GM23338 (cell line): ENCODE measurements around the gene ADGRG4.

Experiments
- CTCF ChIP-seq, 2 experiments: fragments of 200-600 bp in 1 of 2; sonication (generic) in 1 of 2; conservative IDR thresholded peaks; 2 replicates each; pipeline versions ENCODE4 v1.5.1 to v1.6.1; 2016 to 2017; ENCODE audit warnings: antibody characterized with exemption in 2 of 2, low read depth in 2 of 2, mild to moderate bottlenecking in 2 of 2, moderate library complexity in 1 of 2
- EZH2 ChIP-seq: fragments of 200-600 bp; sonication (generic); IDR thresholded peaks from one replicate; pipeline ENCODE4 v1.8.0; 2017; ENCODE audit warnings: antibody characterized with exemption, mild to moderate bottlenecking, low read depth; ENCODE audit not compliant: unreplicated experiment
- EZH2phosphoT487 ChIP-seq: fragments of 200-600 bp; sonication (generic); IDR thresholded peaks from one replicate; pipeline ENCODE4 v1.8.1; 2018; ENCODE audit warnings: antibody characterized with exemption; ENCODE audit not compliant: unreplicated experiment
- POLR2AphosphoS5 ChIP-seq: IDR thresholded peaks from 2 replicates; pipeline ENCODE4 v1.6.1; 2016; ENCODE audit warnings: antibody characterized with exemption, low read depth
- ZNF114 ChIP-seq: fragments of 250-450 bp; sonication (Bioruptor Pico); IDR thresholded peaks from 2 replicates; pipeline ENCODE4 v1.5.0; 2020; ENCODE audit warnings: mild to moderate bottlenecking, moderate library complexity

- TF ChIP-seq POLR2AphosphoS5 (no peak), CTCF (conservative IDR thresholded peaks at IDR 0.05; ENCODE audit: low read depth in 2 of 2) (no peak), EZH2phosphoT487 (no peak), ZNF114 (no peak), EZH2 (no peak)
These were observed 85.4 kb downstream of the ADGRG4 start for GRCh38 chrX:136386173-136386572.
